ENCODE measurements around the gene RGL1.
"Not testable (repeated sequence)": the region's sequence is repeated elsewhere in the genome, so short reads cannot be mapped to it uniquely, and the experiment has no call there.

RGL1 gene

GRCh38 chr1:183761871-183762270 lies 43.0 kb upstream of the RGL1 start:
- no peaks in the 10 kb centered on the region for H3K36me3 ChIP-seq (replicated peaks)
- no peaks in the 10 kb centered on the region for H3K27me3 ChIP-seq (replicated peaks)
- in situ Hi-C loops (cut with HindIII; ENCODE audit: low pct_ligation_motif_present, low sequenced_read_pairs): no loop called here
- H3K27ac ChIP-seq: no peak overlapping the region
- no peak for TF ChIP-seq CTCF (IDR thresholded peaks at IDR 0.05; ENCODE audit: low read depth, low read length, missing control alignments)
- no peak overlapping the region for H3K4me3 ChIP-seq (ENCODE audit: low read depth, low read length)
- DNase-seq: peak; percentile 14

- H3K4me3 ChIP-seq (ENCODE audit: low read depth, low read length); H3K36me3 ChIP-seq (replicated peaks); H3K27me3 ChIP-seq (replicated peaks); DNase-seq; H3K27ac ChIP-seq; in situ Hi-C loops (cut with HindIII; ENCODE audit: low pct_ligation_motif_present, low sequenced_read_pairs): not testable (repeated sequence)
These were observed 42.1 kb upstream of the RGL1 start for GRCh38 chr1:183762856-183763255.

DNA sequence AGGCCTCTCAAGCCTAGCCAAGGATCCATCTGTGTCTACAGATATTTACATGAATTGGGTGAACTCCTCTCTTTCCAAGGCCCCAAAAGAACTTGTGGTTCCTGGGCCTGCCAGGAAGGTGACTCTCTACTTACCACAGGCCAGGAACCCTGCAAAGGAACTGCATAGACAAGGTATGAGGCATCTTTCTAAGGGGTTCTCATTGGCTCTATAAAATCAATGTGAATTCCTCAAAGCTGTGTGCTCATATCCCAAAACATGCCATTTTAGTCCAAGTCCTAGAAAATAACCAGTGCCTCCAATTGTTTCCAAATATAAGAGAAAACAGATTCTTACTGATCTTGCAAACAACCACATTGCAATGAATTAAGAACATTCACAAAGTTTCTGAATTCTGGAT lies 39.9 kb upstream of the RGL1 start:
- DNase-seq: no peak
- in situ Hi-C loops (cut with HindIII; ENCODE audit: low pct_ligation_motif_present, low sequenced_read_pairs): no loop called here
- no peak for TF ChIP-seq CTCF (IDR thresholded peaks at IDR 0.05; ENCODE audit: low read depth, low read length, missing control alignments)
- H3K36me3 ChIP-seq (replicated peaks): no peaks in the 10 kb centered on the region
- no peak overlapping the region for H3K4me3 ChIP-seq (ENCODE audit: low read depth, low read length)
- no peak overlapping the region for H3K27ac ChIP-seq
- no peaks in the 10 kb centered on the region for H3K27me3 ChIP-seq (replicated peaks)

GRCh38 chr1:183769956-183770815 lies 34.7 kb upstream of the RGL1 start:
- no peak for DNase-seq
- Histone ChIP-seq H3K27me3 (replicated peaks) (no peaks in the 10 kb centered on the region), H3K36me3 (replicated peaks) (no peaks in the 10 kb centered on the region), H3K4me3 (ENCODE audit: low read depth, low read length) (no peak overlapping the region), H3K27ac (no peak overlapping the region)
- no peak for TF ChIP-seq CTCF (IDR thresholded peaks at IDR 0.05; ENCODE audit: low read depth, low read length, missing control alignments)
- in situ Hi-C loops (cut with HindIII; ENCODE audit: low pct_ligation_motif_present, low sequenced_read_pairs): no loop called here

- H3K27me3 ChIP-seq (replicated peaks): no peaks in the 10 kb centered on the region
- in situ Hi-C loops (cut with HindIII; ENCODE audit: low pct_ligation_motif_present, low sequenced_read_pairs): no loop called here
- no peaks in the 10 kb centered on the region for H3K36me3 ChIP-seq (replicated peaks)
- no peak overlapping the region for H3K27ac ChIP-seq
- TF ChIP-seq CTCF (IDR thresholded peaks at IDR 0.05; ENCODE audit: low read depth, low read length, missing control alignments): no peak
- no peak overlapping the region for H3K4me3 ChIP-seq (ENCODE audit: low read depth, low read length)
- no peak for DNase-seq
These were observed 34.1 kb upstream of the RGL1 start for GRCh38 chr1:183770816-183771128.

DNA sequence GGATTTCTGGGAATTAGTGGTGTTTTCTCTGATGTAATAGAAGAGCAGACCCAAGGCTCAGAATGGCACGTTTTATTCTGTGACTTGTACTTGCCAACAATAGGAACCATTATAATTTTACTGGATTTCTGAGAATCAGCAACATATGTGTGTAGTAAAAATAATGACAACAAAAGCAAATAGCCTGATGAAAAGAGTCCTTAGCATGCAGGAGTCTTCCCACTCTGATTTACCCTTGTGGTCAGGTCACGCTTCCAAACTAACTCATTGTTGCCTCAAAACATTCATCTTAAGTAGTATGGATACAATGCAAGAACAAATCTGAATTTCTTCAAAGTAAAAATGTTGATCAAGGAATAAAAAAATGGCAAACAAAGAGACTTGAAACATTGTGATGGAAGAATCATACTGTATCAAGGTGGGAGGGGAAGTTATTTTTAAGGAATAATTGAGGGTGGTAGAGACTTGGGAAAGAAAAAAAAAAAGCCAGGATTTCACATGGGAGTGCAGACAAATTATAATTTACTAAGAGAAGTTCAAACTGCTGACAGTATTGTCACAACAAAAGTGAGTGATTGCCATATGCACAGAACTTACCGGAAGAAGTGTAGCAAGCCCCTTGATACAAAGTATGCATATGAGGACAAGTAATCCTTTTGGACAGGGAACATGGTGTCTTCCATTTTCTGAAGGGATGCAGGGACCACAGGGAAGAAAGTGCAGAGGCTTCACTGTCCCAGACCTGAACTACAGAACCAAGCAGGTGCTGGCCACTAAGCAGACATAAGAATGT lies 31.2 kb upstream of the RGL1 start:
- no peaks in the 10 kb centered on the region for H3K27me3 ChIP-seq (replicated peaks)
- no peak overlapping the region for H3K4me3 ChIP-seq (ENCODE audit: low read depth, low read length)
- in situ Hi-C loops (cut with HindIII; ENCODE audit: low pct_ligation_motif_present, low sequenced_read_pairs): no loop called here
- no peak overlapping the region for H3K27ac ChIP-seq
- no peak for DNase-seq
- H3K36me3 ChIP-seq (replicated peaks): no peaks in the 10 kb centered on the region
- TF ChIP-seq CTCF (IDR thresholded peaks at IDR 0.05; ENCODE audit: low read depth, low read length, missing control alignments): no peak
